GM12878 (cell line): ENCODE measurements around the gene BIRC5. TPM values are rescaled to one million over a fixed set of nuclear protein-coding genes. Genes with fewer than 3 reads are reported as not detected.

ENCODE experiments used
- ATAC-seq: fragments of 200-7000 bp; cut with Tn5 transposase; 3 replicates; pipeline ENCODE4 v1.9.1; 2020; ENCODE audit warnings: mild to moderate bottlenecking, moderate library complexity
- BruUV-seq: library from RNA; stranded (reverse); fragments of 400-500 nt; replicated peaks from 2 replicates; lab custom pipeline; 2021; lab: Mats Ljungman, UMichigan
- CTCF ChIA-PET: fragments of 300-600 bp; sonication (Branson Sonifier 250); formaldehyde crosslinking; extraction: SDS; loops from one replicate; lab custom pipeline; 2021; ENCODE audit warnings: inconsistent platforms; lab: Yijun Ruan, JAX
- POLR2A ChIA-PET: fragments of 350-600 bp; formaldehyde crosslinking; extraction: SDS; loops from one replicate; lab custom pipeline; 2021; ENCODE audit warnings: inconsistent platforms; lab: Charles Lee
- RAD21 ChIA-PET: fragments of 300-600 bp; sonication (Branson Sonifier 250); formaldehyde crosslinking; loops from one replicate; lab custom pipeline; 2023; ENCODE audit warnings: antibody characterized with exemption; ENCODE audit not compliant: unreplicated experiment; lab: Charles Lee
- SMC1A ChIA-PET: fragments of 300-600 bp; sonication (Branson Sonifier 250); formaldehyde crosslinking; loops from one replicate; lab custom pipeline; 2023; ENCODE audit not compliant: unreplicated experiment, uncharacterized antibody; lab: Charles Lee
- DNase-seq: peaks from one replicate; pipeline ENCODE4 v3.0.0-alpha.2; 2011; ENCODE audit warnings: low read depth, low spot score
- FAIRE-seq: peaks from 3 replicates; lab custom pipeline; 2011; peaks lifted over from hg19 to GRCh38; lab: Jason Lieb, UNC
- H2AFZ ChIP-seq: 2 replicates; pipeline ENCODE4 v1.6.0; 2011; ENCODE audit warnings: low read depth, low read length, control low read depth; ENCODE audit not compliant: control insufficient read depth
- H3K27ac ChIP-seq: 2 replicates; pipeline ENCODE4 v1.5.1; 2011; ENCODE audit warnings: control low read depth; ENCODE audit not compliant: control insufficient read depth, insufficient read depth
- H3K27me3 ChIP-seq, 2 experiments: replicated peaks in 1 of 2; 2 replicates each; pipeline versions ENCODE4 v1.6.0 to v1.6.1; 2011; ENCODE audit warnings: low read length in 1 of 2; ENCODE audit not compliant: control insufficient read depth in 2 of 2, insufficient read depth in 2 of 2
- H3K36me3 ChIP-seq, 2 experiments: 2 replicates each; pipeline ENCODE4 v1.5.1; 2011; ENCODE audit warnings: low read length in 1 of 2; ENCODE audit not compliant: control insufficient read depth in 2 of 2, insufficient read depth in 2 of 2
- H3K4me1 ChIP-seq: 2 replicates; pipeline ENCODE4 v1.6.1; 2011; ENCODE audit warnings: mild to moderate bottlenecking, low read length, moderate library complexity, mixed read lengths; ENCODE audit not compliant: control insufficient read depth, insufficient read depth
- H3K4me2 ChIP-seq: 2 replicates; pipeline ENCODE4 v1.6.0; 2011; ENCODE audit warnings: control low read depth; ENCODE audit not compliant: control insufficient read depth, insufficient read depth
- H3K4me3 ChIP-seq: fragments of 200-600 bp; sonication (generic); 2 replicates; pipeline ENCODE4 v1.5.1; 2016
- H3K79me2 ChIP-seq: 2 replicates; pipeline ENCODE4 v1.6.0; 2011; ENCODE audit warnings: low read length; ENCODE audit not compliant: control insufficient read depth, insufficient read depth
- H3K9ac ChIP-seq: 2 replicates; pipeline ENCODE4 v1.8.0; 2011; ENCODE audit warnings: low read length, control low read depth, mixed read lengths; ENCODE audit not compliant: control insufficient read depth, insufficient read depth
- H3K9me3 ChIP-seq: replicated peaks from 3 replicates; pipeline ENCODE4 v1.5.1; 2011; ENCODE audit warnings: mild to moderate bottlenecking, low read length; ENCODE audit not compliant: control insufficient read depth, insufficient read depth
- H4K20me1 ChIP-seq: 2 replicates; pipeline ENCODE4 v1.6.0; 2011; ENCODE audit not compliant: control insufficient read depth, insufficient read depth
- ATF7 ChIP-seq: fragments of 450-650 bp; IDR thresholded peaks from 2 replicates; pipeline ENCODE4 v1.6.1; 2016; ENCODE audit warnings: low read depth, mild to moderate bottlenecking
- BHLHE40 ChIP-seq, 2 experiments: fragments of 450-650 bp in 1 of 2; IDR thresholded peaks; 2 replicates each; pipeline ENCODE4 v1.6.1; 2011 to 2017; ENCODE audit warnings: low read depth in 2 of 2, borderline replicate concordance in 1 of 2, improper control_type of control experiment in 1 of 2, low read length in 1 of 2, mild to moderate bottlenecking in 1 of 2
- CTCF ChIP-seq, 3 experiments: IDR thresholded peaks in 2 of 3; conservative IDR thresholded peaks in 1 of 3; 2 replicates each; pipeline ENCODE4 v1.5.1; 2011; ENCODE audit warnings: low read depth in 3 of 3, low read length in 3 of 3, mild to moderate bottlenecking in 3 of 3, control low read depth in 2 of 3, moderate library complexity in 2 of 3, inconsistent platforms in 1 of 3, mixed read lengths in 1 of 3; ENCODE audit not compliant: control insufficient read depth in 2 of 3, insufficient read depth in 1 of 3; ENCODE audit errors: extremely low read depth in 1 of 3
- IRF4 ChIP-seq: IDR thresholded peaks from 2 replicates; pipeline ENCODE4 v1.6.1; 2011; ENCODE audit warnings: low read depth, low read length
- POLR2A ChIP-seq: IDR thresholded peaks from 2 replicates; pipeline ENCODE4 v1.6.1; 2011; ENCODE audit warnings: low read depth, mild to moderate bottlenecking, low read length
- RAD21 ChIP-seq: IDR thresholded peaks from 2 replicates; pipeline ENCODE4 v1.6.1; 2011; ENCODE audit warnings: mild to moderate bottlenecking, low read depth, low read length, moderate library complexity; ENCODE audit not compliant: insufficient read depth
- RB1 ChIP-seq: fragments of 450-650 bp; formaldehyde crosslinking; IDR thresholded peaks from 2 replicates; pipeline ENCODE4 v1.6.1; 2017; ENCODE audit warnings: mild to moderate bottlenecking, borderline replicate concordance
- SMC3 ChIP-seq: IDR thresholded peaks from 2 replicates; pipeline ENCODE4 v1.6.1; 2011; ENCODE audit warnings: low read length, improper control_type of control experiment, borderline replicate concordance
- WGBS: methylation state at CpG from one replicate; pipeline ENCODE4 v1.1.6; 2016; ENCODE audit warnings: low lambda C conversion rate; ENCODE audit not compliant: insufficient replicate concordance, insufficient coverage; ENCODE audit errors: missing lambda C conversion rate; 5-methylcytosine and 5-hydroxymethylcytosine counted together
- in situ Hi-C: fragments of 300-500 bp; cut with MboI; formaldehyde crosslinking; loops from 9 replicates; pipeline ENCODE4 v1.14.3; 2018; ENCODE audit warnings: mixed read lengths
- intact Hi-C: fragments of 100-400 bp; cut with micrococcal nuclease; formaldehyde crosslinking; loops from one replicate; pipeline ENCODE4 v1.14.2; 2022; ENCODE audit not compliant: unreplicated experiment
- polyA plus RNA-seq, 11 experiments: library from polyadenylated mRNA; depleted of rRNA in 4 of 11; unstranded in 6 of 11; stranded (reverse) in 5 of 11; fragments of >200 nt; fragmentation: Nextera tagmentation in 4 of 11; fragmentation: Illumina TruSeq in 1 of 11; extraction: Ambion mirVana in 4 of 11; extraction: Trizol in 1 of 11; gene quantifications; 1 replicate in 1 of 11; 2 replicates in 10 of 11; pipeline versions ENCODE4 v1.2.1 to v1.2.3, GENCODE V29; 2011 to 2016; ENCODE audit warnings: inconsistent platforms in 2 of 11, missing spikeins in 2 of 11, low read depth in 1 of 11
- total RNA-seq, 4 experiments: library from RNA; depleted of rRNA in 3 of 4; stranded (reverse); fragments of >200 nt in 3 of 4; fragmentation: Illumina TruSeq in 1 of 4; extraction: Trizol in 1 of 4; gene quantifications; 2 replicates each; pipeline versions ENCODE4 v1.2.1 to v1.2.3, GENCODE V29; 2013 to 2021

The BIRC5 gene
- total and polyA plus RNA-seq, 10 of the 15 experiments (the other 5 are each of a cell fraction or from before 2014, with no cell fraction given), result 41.0 to 175 (median 90.8) TPM

GRCh38 chr17:78176548-78177025 lies 37.5 kb upstream of the BIRC5 start (continued):
- TF ChIP-seq RB1 (peak; percentile 50; the same call in 1 of the 2 replicates), CTCF (IDR thresholded peaks at IDR 0.05 in 2 of 3, conservative IDR thresholded peaks at IDR 0.05 in 1 of 3; ENCODE audit: control insufficient read depth in 2 of 3, extremely low read depth in 1 of 3, insufficient read depth in 1 of 3, low read depth in 3 of 3, low read length in 3 of 3) (peak; percentile 94 to 99 (median 99); a peak in 5 of 6 replicates), RAD21 (peak; percentile 82), BHLHE40 (IDR thresholded peaks at IDR 0.05; ENCODE audit: borderline replicate concordance in 1 of 2, low read depth in 2 of 2, low read length in 1 of 2) (peak; percentile 76 to 78), IRF4 (0 out of 2 replicates have a peak, but pooled peaks have one; percentile 51), ATF7 (no peak)
- TF ChIP-seq, all 136 proteins: peak for 35

GRCh38 chr17:78179372-78179771 lies 34.7 kb upstream of the BIRC5 start:
- H3K79me2 ChIP-seq, result peaks cover 5% of the 10 kb centered on the region
- H3K9ac ChIP-seq, result no peak overlapping the region
- SMC1A ChIA-PET, result no interaction called here
- ATAC-seq (no peak), DNase-seq (no peak), FAIRE-seq (no peak)
- in situ Hi-C loops, result loop anchor here (5.0 kb wide), 1 partner anchor 67 kb away; no protein-coding TSS in a partner anchor
- H3K9me3 ChIP-seq, result no peaks in the 10 kb centered on the region
- peaks cover 8 to 16% of the 10 kb centered on the region in 2 experiments; a peak in 3 of 4 replicates for H3K36me3 ChIP-seq
- RAD21 ChIA-PET, result no interaction called here
- CTCF ChIA-PET, result interaction anchor here (0.5 to 9.0 kb wide), 3 partner anchors 10 to 88 kb away, joined by 3 to 100 read pairs (median 3); partner anchors contain the start of genes TMC6 and TMC8
- H4K20me1 ChIP-seq, result no peaks in the 10 kb centered on the region
- H3K27me3 ChIP-seq, result no peaks in the 10 kb centered on the region
- H3K4me3 ChIP-seq, result no peak overlapping the region
- no peak overlapping the region for H3K4me2 ChIP-seq
- H3K4me1 ChIP-seq, result peaks cover 34% of the 10 kb centered on the region
- WGBS, result 90% methylated on average over 17 of the region's 17 CpGs
- TF ChIP-seq SMC3, result no peak
- TF ChIP-seq POLR2A, result peak; percentile 17; the same call in 1 of the 2 replicates
- TF ChIP-seq, all 136 proteins: peak for 1
- BruUV-seq, result no TSS peak
- Histone ChIP-seq H3K27ac (no peak overlapping the region), H2AFZ (no peak overlapping the region)
- POLR2A ChIA-PET, result interaction anchor here (1.1 kb wide), 1 partner anchor 37 kb away, joined by 3 read pairs; no protein-coding TSS in a partner anchor
- intact Hi-C loops, result no loop called here
